ENCODE results near the gene SRRM5.

The SRRM5 gene

GRCh38 chr19:43619262-43620060 is 7.6 kb downstream of the SRRM5 start, which contains the start of gene ZNF428:
TSS of gene ZNF428 (minus strand) at chr19:43619629. CDS start at chr19:43614304, 5,325 bp downstream.
- H3K4me3 ChIP-seq (ENCODE audit: insufficient read depth, low read length, poor library complexity, severe bottlenecking) = peak within 1 kb of the TSS; percentile 65
- H3K9me2 ChIP-seq (replicated peaks; ENCODE audit: insufficient read depth, low read length) = no peaks in the 10 kb centered on the region
- H3K4me2 ChIP-seq (ENCODE audit: low read depth, low read length, poor library complexity, severe bottlenecking) = peak within 1 kb of the TSS; percentile 78
- no peaks in the 10 kb centered on the region for H3K9me3 ChIP-seq (ENCODE audit: insufficient read depth, low read length)
- peaks cover 21% of the 10 kb centered on the region for H3F3A ChIP-seq (ENCODE audit: insufficient read depth)
- H3K27me3 ChIP-seq (ENCODE audit: low read length) = no peaks in the 10 kb centered on the region
- no peaks in the 10 kb centered on the region for H4K20me1 ChIP-seq (ENCODE audit: low read depth, low read length)
- TF ChIP-seq CTCF (IDR thresholded peaks at IDR 0.05; ENCODE audit: insufficient read depth, low read length, poor library complexity, severe bottlenecking) (no peak), EZH2phosphoT487 (conservative IDR thresholded peaks at IDR 0.05; ENCODE audit: low read length) (no peak)
- H3K9ac ChIP-seq (ENCODE audit: low read length) = peak within 1 kb of the TSS; percentile 75
- H3K79me2 ChIP-seq (ENCODE audit: insufficient read depth, low read length) = peaks cover 37% of the 10 kb centered on the region
- H2AFZ ChIP-seq (ENCODE audit: low read depth, low read length, severe bottlenecking) = peak within 1 kb of the TSS; percentile 83
- H3K36me3 ChIP-seq (ENCODE audit: low read length) = no peaks in the 10 kb centered on the region
- H3K27ac ChIP-seq (ENCODE audit: low read depth, low read length) = peak within 1 kb of the TSS; percentile 69

- H2AFZ ChIP-seq (ENCODE audit: low read depth, low read length, severe bottlenecking) = peak overlapping the region; percentile 11
- peak overlapping the region; percentile 75 for H3K9ac ChIP-seq (ENCODE audit: low read length)
- H3K36me3 ChIP-seq (ENCODE audit: low read length) = no peaks in the 10 kb centered on the region
- peak overlapping the region; percentile 48 for H3K27ac ChIP-seq (ENCODE audit: low read depth, low read length)
- peaks cover 23% of the 10 kb centered on the region for H3F3A ChIP-seq (ENCODE audit: insufficient read depth)
- peak overlapping the region; percentile 78 for H3K4me2 ChIP-seq (ENCODE audit: low read depth, low read length, poor library complexity, severe bottlenecking)
- H3K27me3 ChIP-seq (ENCODE audit: low read length) = no peaks in the 10 kb centered on the region
- H3K79me2 ChIP-seq (ENCODE audit: insufficient read depth, low read length) = peaks cover 35% of the 10 kb centered on the region
- H4K20me1 ChIP-seq (ENCODE audit: low read depth, low read length) = no peaks in the 10 kb centered on the region
- H3K4me3 ChIP-seq (ENCODE audit: insufficient read depth, low read length, poor library complexity, severe bottlenecking) = peak overlapping the region; percentile 65
- H3K9me2 ChIP-seq (replicated peaks; ENCODE audit: insufficient read depth, low read length) = no peaks in the 10 kb centered on the region
- H3K9me3 ChIP-seq (ENCODE audit: insufficient read depth, low read length) = no peaks in the 10 kb centered on the region
- no peak for TF ChIP-seq CTCF (IDR thresholded peaks at IDR 0.05; ENCODE audit: insufficient read depth, low read length, poor library complexity, severe bottlenecking)
- TF ChIP-seq EZH2phosphoT487 (conservative IDR thresholded peaks at IDR 0.05; ENCODE audit: low read length) = no peak
Measured at GRCh38 chr19:43620061-43621001, 8.4 kb downstream of the SRRM5 start.

GRCh38 chr19:43622070-43622469 is 10.2 kb downstream of the SRRM5 start:
- Histone ChIP-seq H3K9me3 (ENCODE audit: insufficient read depth, low read length) (no peaks in the 10 kb centered on the region), H4K20me1 (ENCODE audit: low read depth, low read length) (no peaks in the 10 kb centered on the region), H3K27ac (ENCODE audit: low read depth, low read length) (0 out of 2 replicates have a peak overlapping the region, but pooled peaks have one; percentile 6), H3F3A (ENCODE audit: insufficient read depth) (peaks cover 23% of the 10 kb centered on the region), H3K27me3 (ENCODE audit: low read length) (no peaks in the 10 kb centered on the region), H2AFZ (ENCODE audit: low read depth, low read length, severe bottlenecking) (no peak overlapping the region), H3K9ac (ENCODE audit: low read length) (no peak overlapping the region), H3K4me2 (ENCODE audit: low read depth, low read length, poor library complexity, severe bottlenecking) (no peak overlapping the region), H3K36me3 (ENCODE audit: low read length) (no peaks in the 10 kb centered on the region), H3K4me3 (ENCODE audit: insufficient read depth, low read length, poor library complexity, severe bottlenecking) (no peak overlapping the region), H3K9me2 (replicated peaks; ENCODE audit: insufficient read depth, low read length) (no peaks in the 10 kb centered on the region), H3K79me2 (ENCODE audit: insufficient read depth, low read length) (peaks cover 18% of the 10 kb centered on the region)
- no peak for TF ChIP-seq EZH2phosphoT487 (conservative IDR thresholded peaks at IDR 0.05; ENCODE audit: low read length)
- no peak for TF ChIP-seq CTCF (IDR thresholded peaks at IDR 0.05; ENCODE audit: insufficient read depth, low read length, poor library complexity, severe bottlenecking)

All from SU-DHL-6 (cell line).